GM23248 (cell line): Measurements from ENCODE around the gene ARV1. TPM values are rescaled to one million over a fixed set of nuclear protein-coding genes. Genes with fewer than 3 reads are reported as not detected.

Experiments
- DNase-seq: peaks from one replicate; pipeline ENCODE4 v3.0.0-alpha.2; 2015
- H2AFZ ChIP-seq: fragments of 200-600 bp; sonication (generic); 2 replicates; pipeline ENCODE4 v1.6.1; 2016; ENCODE audit warnings: antibody characterized with exemption
- H3F3A ChIP-seq: fragments of 200-600 bp; sonication (generic); 2 replicates; pipeline ENCODE4 v1.6.1; 2016; ENCODE audit warnings: mild to moderate bottlenecking, antibody characterized with exemption, mixed run types; ENCODE audit not compliant: insufficient read depth
- H3K27ac ChIP-seq: fragments of 200-600 bp; sonication (generic); 2 replicates; pipeline ENCODE4 v1.5.1; 2016; ENCODE audit warnings: mild to moderate bottlenecking
- H3K27me3 ChIP-seq: fragments of 200-600 bp; sonication (generic); replicated peaks from 2 replicates; pipeline ENCODE4 v1.6.1; 2016; ENCODE audit warnings: mild to moderate bottlenecking; ENCODE audit not compliant: insufficient read depth
- H3K36me3 ChIP-seq: fragments of 200-600 bp; sonication (generic); 2 replicates; pipeline ENCODE4 v1.6.1; 2016; ENCODE audit warnings: low read depth, mild to moderate bottlenecking
- H3K4me1 ChIP-seq: fragments of 200-600 bp; sonication (generic); 2 replicates; pipeline ENCODE4 v1.6.1; 2016; ENCODE audit warnings: mild to moderate bottlenecking; ENCODE audit not compliant: insufficient read depth
- H3K4me2 ChIP-seq: fragments of 200-600 bp; sonication (generic); one replicate; pipeline ENCODE4 v1.6.1; 2016; ENCODE audit warnings: mild to moderate bottlenecking; ENCODE audit not compliant: unreplicated experiment
- H3K4me3 ChIP-seq: fragments of 200-600 bp; sonication (generic); 2 replicates; pipeline ENCODE4 v1.5.1; 2016; ENCODE audit warnings: mild to moderate bottlenecking
- H3K79me2 ChIP-seq: fragments of 200-600 bp; sonication (generic); 2 replicates; pipeline ENCODE4 v1.6.1; 2016; ENCODE audit warnings: mild to moderate bottlenecking; ENCODE audit not compliant: insufficient read depth
- H3K9ac ChIP-seq: fragments of 200-600 bp; sonication (generic); 2 replicates; pipeline ENCODE4 v1.6.1; 2016; ENCODE audit warnings: mild to moderate bottlenecking
- H3K9me2 ChIP-seq: fragments of 200-600 bp; sonication (generic); 2 replicates; pipeline ENCODE4 v1.6.1; 2016; ENCODE audit warnings: mixed run types, mild to moderate bottlenecking, moderate library complexity; ENCODE audit not compliant: insufficient read depth
- H3K9me3 ChIP-seq: fragments of 200-600 bp; sonication (generic); one replicate; pipeline ENCODE4 v1.6.1; 2017; ENCODE audit warnings: low read depth
- H4K20me1 ChIP-seq: fragments of 200-600 bp; sonication (generic); 2 replicates; pipeline ENCODE4 v1.6.0; 2016; ENCODE audit not compliant: insufficient read depth
- EZH2 ChIP-seq: fragments of 200-600 bp; sonication (generic); IDR thresholded peaks from 2 replicates; pipeline ENCODE4 v1.6.1; 2018; ENCODE audit warnings: antibody characterized with exemption, mild to moderate bottlenecking; ENCODE audit not compliant: insufficient read depth, poor library complexity, severe bottlenecking
- EZH2phosphoT487 ChIP-seq: fragments of 200-600 bp; sonication (generic); IDR thresholded peaks from 2 replicates; pipeline ENCODE4 v1.6.1; 2018; ENCODE audit warnings: antibody characterized with exemption, moderate library complexity, mild to moderate bottlenecking, low read depth; ENCODE audit not compliant: insufficient read depth
- WGBS, 2 experiments: methylation state at CpG; one replicate each; pipeline ENCODE4 v1.1.6; 2015 to 2017; ENCODE audit warnings: low lambda C conversion rate in 2 of 2, low coverage in 1 of 2; ENCODE audit errors: missing lambda C conversion rate in 2 of 2; 5-methylcytosine and 5-hydroxymethylcytosine counted together
- in situ Hi-C: fragments of 300-500 bp; cut with MboI; formaldehyde crosslinking; loops from 2 replicates; pipeline ENCODE4 v1.15.0; 2020
- polyA plus RNA-seq: library from polyadenylated mRNA; unstranded; fragments of >200 nt; fragmentation: Nextera tagmentation; extraction: Ambion mirVana; gene quantifications from 2 replicates; pipeline ENCODE4 v1.2.1, GENCODE V29; 2016
- total RNA-seq: library from RNA; depleted of rRNA; stranded (reverse); fragments of >200 nt; shearing (Covaris generic); gene quantifications from 2 replicates; pipeline ENCODE4 v1.2.3, GENCODE V29; 2014

Gene ARV1
- total and polyA plus RNA-seq, 2 experiments from 2014 or later, result 26.2 to 30.2 TPM

GRCh38 chr1:230957580-230957989, 21.3 kb upstream of the ARV1 start:
- no peaks in the 10 kb centered on the region for H3K4me1 ChIP-seq
- no peaks in the 10 kb centered on the region for H3K9me2 ChIP-seq
- no peak for DNase-seq
- H3F3A ChIP-seq, result no peaks in the 10 kb centered on the region
- TF ChIP-seq EZH2 (no peak), EZH2phosphoT487 (no peak)
- in situ Hi-C loops, result no loop called here
- H4K20me1 ChIP-seq, result no peaks in the 10 kb centered on the region
- no peaks in the 10 kb centered on the region for H3K9me3 ChIP-seq
- H3K27ac ChIP-seq, result no peak overlapping the region
- no peak overlapping the region for H2AFZ ChIP-seq
- no peak overlapping the region for H3K4me3 ChIP-seq
- 78 to 84% methylated on average over 4 of the region's 4 CpGs for WGBS, 2 experiments
- H3K79me2 ChIP-seq, result no peaks in the 10 kb centered on the region
- H3K9ac ChIP-seq, result no peak overlapping the region
- no peaks in the 10 kb centered on the region for H3K27me3 ChIP-seq
- H3K4me2 ChIP-seq, result no peak overlapping the region
- no peaks in the 10 kb centered on the region for H3K36me3 ChIP-seq

- no peaks in the 10 kb centered on the region for H4K20me1 ChIP-seq
Measured at GRCh38 chr1:230958370-230958769, 20.5 kb upstream of the ARV1 start.

GRCh38 chr1:230964896-230965295, 14.0 kb upstream of the ARV1 start:
- no peaks in the 10 kb centered on the region for H4K20me1 ChIP-seq
- no peaks in the 10 kb centered on the region for H3K79me2 ChIP-seq
- H2AFZ ChIP-seq, result no peak overlapping the region
- H3K4me3 ChIP-seq, result no peak overlapping the region
- no peak overlapping the region for H3K4me2 ChIP-seq
- no peaks in the 10 kb centered on the region for H3K4me1 ChIP-seq
- no peaks in the 10 kb centered on the region for H3K9me3 ChIP-seq
- no peaks in the 10 kb centered on the region for H3K36me3 ChIP-seq
- WGBS, 2 experiments, result 22 to 37% methylated on average over 2 of the region's 2 CpGs
- H3K27me3 ChIP-seq, result no peaks in the 10 kb centered on the region
- H3K9ac ChIP-seq, result no peak overlapping the region
- in situ Hi-C loops, result no loop called here
- no peak for TF ChIP-seq EZH2phosphoT487
- TF ChIP-seq EZH2, result no peak
- H3K9me2 ChIP-seq, result no peaks in the 10 kb centered on the region
- H3F3A ChIP-seq, result no peaks in the 10 kb centered on the region
- DNase-seq, result no peak
- no peak overlapping the region for H3K27ac ChIP-seq

More at GRCh38 chr1:230958370-230958769, 20.5 kb upstream of the ARV1 start:
- Histone ChIP-seq H3K36me3 (no peaks in the 10 kb centered on the region), H2AFZ (no peak overlapping the region), H3K4me1 (no peaks in the 10 kb centered on the region), H3K4me2 (no peak overlapping the region), H3K27me3 (no peaks in the 10 kb centered on the region), H3F3A (no peaks in the 10 kb centered on the region), H3K79me2 (no peaks in the 10 kb centered on the region), H3K27ac (no peak overlapping the region), H3K4me3 (no peak overlapping the region), H3K9me3 (no peaks in the 10 kb centered on the region), H3K9ac (no peak overlapping the region), H3K9me2 (no peaks in the 10 kb centered on the region)
- in situ Hi-C loops, result no loop called here
- TF ChIP-seq EZH2, result no peak
- TF ChIP-seq EZH2phosphoT487, result no peak
- no peak for DNase-seq
- WGBS, 2 experiments, result 96 to 98% methylated on average over 4 of the region's 4 CpGs

DNA sequence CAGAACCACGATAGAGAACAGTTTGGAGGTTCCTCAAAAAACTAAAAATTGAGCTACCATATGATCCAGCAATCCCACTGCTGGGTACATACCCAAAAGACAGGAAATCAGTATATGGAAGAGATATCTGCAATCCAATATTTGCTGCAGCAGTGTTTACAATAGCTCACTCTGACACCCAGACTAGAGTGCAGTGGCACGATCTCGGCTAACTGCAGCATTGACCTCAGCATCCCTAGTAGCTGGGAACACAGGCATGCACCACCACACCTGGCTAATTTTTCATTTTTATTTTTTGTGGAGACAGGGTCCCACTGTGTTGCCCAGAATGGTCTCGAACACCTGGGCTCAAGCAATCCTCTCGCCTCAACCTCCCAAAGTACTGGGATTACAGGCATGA, 13.4 kb upstream of the ARV1 start:
- TF ChIP-seq EZH2phosphoT487, result no peak
- no peak for TF ChIP-seq EZH2
- H2AFZ ChIP-seq, result no peak overlapping the region
- no peak overlapping the region for H3K4me2 ChIP-seq
- in situ Hi-C loops, result no loop called here
- H3K9ac ChIP-seq, result no peak overlapping the region
- WGBS, 2 experiments, result 92 to 94% methylated on average over 5 of the region's 5 CpGs
- no peaks in the 10 kb centered on the region for H4K20me1 ChIP-seq
- H3K9me2 ChIP-seq, result no peaks in the 10 kb centered on the region
- no peaks in the 10 kb centered on the region for H3K79me2 ChIP-seq
- H3K27ac ChIP-seq, result no peak overlapping the region
- no peaks in the 10 kb centered on the region for H3K36me3 ChIP-seq
- no peak for DNase-seq
- H3K27me3 ChIP-seq, result no peaks in the 10 kb centered on the region
- H3K4me1 ChIP-seq, result no peaks in the 10 kb centered on the region
- H3K4me3 ChIP-seq, result no peak overlapping the region
- no peaks in the 10 kb centered on the region for H3F3A ChIP-seq
- H3K9me3 ChIP-seq, result no peaks in the 10 kb centered on the region

GRCh38 chr1:230966358-230966873, 12.5 kb upstream of the ARV1 start:
- no peak for DNase-seq
- Histone ChIP-seq H2AFZ (no peak overlapping the region), H3K27ac (no peak overlapping the region), H3K9me2 (no peaks in the 10 kb centered on the region), H3K36me3 (no peaks in the 10 kb centered on the region), H4K20me1 (no peaks in the 10 kb centered on the region), H3K9me3 (no peaks in the 10 kb centered on the region), H3K27me3 (no peaks in the 10 kb centered on the region), H3K4me3 (no peak overlapping the region), H3K4me1 (no peaks in the 10 kb centered on the region), H3K79me2 (no peaks in the 10 kb centered on the region), H3K9ac (no peak overlapping the region), H3K4me2 (no peak overlapping the region), H3F3A (no peaks in the 10 kb centered on the region)
- no peak for TF ChIP-seq EZH2phosphoT487
- no peak for TF ChIP-seq EZH2
- WGBS, 2 experiments, result 94 to 97% methylated on average over 5 of the region's 5 CpGs
- in situ Hi-C loops, result no loop called here
